HG03439 (cell line): ENCODE data around the gene VAMP1.

Experiments used
- ATAC-seq: cut with Tn5 transposase; IDR thresholded peaks from one replicate; pipeline ENCODE4 v1.9.1; 2021; ENCODE audit warnings: mild to moderate bottlenecking, moderate library complexity; ENCODE audit not compliant: unreplicated experiment

The VAMP1 gene

DNA sequence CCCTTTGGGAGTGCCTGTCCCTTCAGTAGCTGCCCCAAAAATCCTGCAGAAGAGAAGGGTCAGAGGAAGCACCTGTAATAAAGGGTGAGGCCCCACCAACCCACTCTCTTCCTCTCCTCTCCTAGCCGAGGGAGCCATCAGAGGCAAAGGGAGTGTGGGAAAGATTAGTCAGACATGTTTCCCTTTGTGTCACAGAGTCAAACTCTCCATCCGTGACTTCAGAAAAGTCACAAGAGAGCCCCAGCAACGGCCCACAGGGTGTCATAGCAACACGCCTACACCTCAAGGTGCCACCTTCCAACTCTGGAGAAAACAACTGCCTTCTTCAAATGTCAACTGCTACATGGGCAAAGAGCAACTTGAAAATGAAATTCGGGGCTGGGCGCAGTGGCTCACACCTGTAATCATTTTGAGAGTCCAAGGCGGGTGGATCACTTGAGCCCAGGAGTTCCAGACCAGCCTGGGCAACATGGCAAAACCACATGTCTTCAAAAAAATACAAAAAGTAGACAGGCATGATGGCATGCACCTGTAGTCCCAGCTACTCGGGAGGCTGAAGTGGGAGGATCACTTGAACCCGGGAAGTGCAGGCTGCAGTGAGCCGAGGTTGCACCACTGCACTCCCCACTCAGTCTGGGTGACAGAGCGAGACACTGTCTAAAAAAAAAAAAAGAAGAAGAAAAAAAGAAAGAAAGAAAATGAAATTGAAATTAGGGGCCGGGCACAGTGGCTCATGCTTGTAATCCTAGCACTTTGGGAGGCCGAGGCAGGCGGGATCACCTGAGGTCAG, 43.4 kb downstream of the VAMP1 start:
- peak; percentile 70 for ATAC-seq

GRCh38 chr12:6425590-6426531, 44.6 kb downstream of the VAMP1 start:
- ATAC-seq, result no peak

- ATAC-seq, result no peak
Measured at GRCh38 chr12:6424866-6425265, 45.6 kb downstream of the VAMP1 start.

DNA sequence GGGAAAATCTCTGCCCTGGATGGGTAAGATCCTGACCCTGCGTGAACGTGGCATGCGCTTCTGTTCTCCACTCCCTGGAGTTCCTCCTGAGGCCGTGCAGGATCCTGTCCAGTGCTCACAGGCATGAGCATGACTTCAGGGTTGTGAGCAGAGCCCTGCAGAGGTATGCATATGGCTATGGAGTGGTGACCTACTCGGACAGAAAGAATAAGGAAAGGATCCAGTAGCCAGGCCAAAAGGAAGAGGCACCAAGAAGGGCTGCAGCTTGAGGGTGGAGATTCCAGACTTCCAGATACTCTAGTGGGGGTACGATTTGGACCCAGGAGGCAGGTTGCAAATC, 46.5 kb downstream of the VAMP1 start:
- no peak for ATAC-seq

DNA sequence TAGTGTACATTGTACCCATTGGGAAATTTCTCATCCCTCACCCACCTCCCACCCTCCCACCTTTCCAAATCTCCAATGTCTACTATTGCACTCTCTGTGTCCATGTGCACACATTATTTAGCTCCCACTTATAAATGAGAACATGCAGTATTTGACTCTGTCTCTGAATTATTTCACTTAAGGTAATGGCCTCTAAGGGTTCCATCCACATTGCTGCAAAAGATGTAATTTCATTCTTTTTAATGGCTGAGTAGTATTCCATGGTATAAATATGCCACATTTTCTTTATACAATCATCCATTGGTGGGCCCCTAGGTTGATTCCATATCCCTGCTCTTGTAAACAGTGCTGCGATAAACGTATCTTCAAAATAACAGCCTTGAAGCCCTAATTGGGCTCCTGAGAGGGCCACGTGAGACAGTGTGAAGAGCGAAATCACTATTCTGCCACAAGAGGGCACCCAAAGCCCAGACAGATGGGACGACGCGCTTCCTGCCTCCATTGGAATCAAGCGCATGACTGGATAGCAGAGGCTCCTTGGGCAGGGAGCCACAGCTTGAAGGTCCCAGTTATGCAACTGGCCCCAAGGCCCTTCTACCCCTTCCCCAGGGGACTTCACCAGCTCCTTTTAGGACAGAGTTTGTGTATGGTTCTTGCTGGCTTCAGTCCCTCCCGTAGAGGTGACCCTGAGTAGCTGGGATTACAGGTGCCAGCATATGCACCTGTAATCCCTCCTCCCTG, 47.0 kb downstream of the VAMP1 start:
- ATAC-seq, result no peak

DNA sequence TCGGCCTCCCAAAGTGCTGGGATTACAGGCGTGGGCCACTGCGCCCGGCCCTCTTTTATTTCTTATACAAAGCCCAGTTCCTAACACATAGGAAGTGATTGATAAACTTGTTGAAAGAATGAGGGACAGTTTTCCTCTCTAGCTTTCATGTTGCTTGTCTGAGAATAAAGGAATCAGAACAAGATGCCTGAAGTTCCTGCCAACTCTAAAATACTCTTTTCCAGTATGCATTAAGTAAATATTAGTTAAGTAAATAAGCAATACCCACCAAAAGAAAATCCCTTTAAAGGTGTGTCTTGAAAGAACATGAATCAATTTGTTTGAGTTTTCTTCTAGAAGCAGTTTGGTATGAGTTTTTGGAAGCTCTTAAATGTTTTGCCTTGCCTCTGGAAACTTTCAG, 50.1 kb downstream of the VAMP1 start:
- ATAC-seq, result no peak

DNA sequence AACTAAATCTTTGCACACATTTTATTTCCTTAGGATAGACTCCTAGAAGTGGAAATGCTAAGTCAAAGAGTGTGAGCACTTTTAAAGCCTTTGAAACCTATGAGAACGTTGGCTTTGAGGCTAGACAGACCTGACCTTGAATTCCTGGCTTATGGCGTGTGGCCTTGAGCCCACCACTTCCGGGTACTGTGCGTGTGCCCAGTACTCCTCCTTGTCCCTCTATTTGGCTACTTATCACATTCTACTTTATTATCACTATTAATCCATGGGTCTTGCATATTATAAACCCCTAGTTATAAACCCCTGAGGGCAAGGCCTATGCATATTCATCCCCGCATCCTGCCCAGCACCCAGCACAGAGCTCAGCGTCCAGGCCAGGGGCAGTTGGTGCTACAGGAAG, 51.7 kb downstream of the VAMP1 start:
- ATAC-seq, result no peak

- ATAC-seq, result no peak
Measured at GRCh38 chr12:6416596-6416995, 53.9 kb downstream of the VAMP1 start.
